HEK293T (cell line): ENCODE measurements around the gene PES1.

Experiments used
- ARNT ChIP-seq: fragments of 450-650 bp; IDR thresholded peaks from 2 replicates; pipeline ENCODE4 v1.6.1; 2017; ENCODE audit warnings: mild to moderate bottlenecking
- BHLHE40 ChIP-seq: fragments of 450-650 bp; IDR thresholded peaks from 2 replicates; pipeline ENCODE4 v1.6.1; 2016; ENCODE audit warnings: mild to moderate bottlenecking, moderate library complexity, borderline replicate concordance
- CTBP1 ChIP-seq: fragments of 450-650 bp; IDR thresholded peaks from 2 replicates; pipeline ENCODE4 v1.6.1; 2016; ENCODE audit warnings: borderline replicate concordance
- ELF4 ChIP-seq: fragments of 450-650 bp; IDR thresholded peaks from 2 replicates; pipeline ENCODE4 v1.6.1; 2017; ENCODE audit warnings: antibody characterized with exemption
- FOXA1 ChIP-seq: fragments of 450-650 bp; IDR thresholded peaks from 2 replicates; pipeline ENCODE4 v1.6.1; 2016; ENCODE audit warnings: mild to moderate bottlenecking
- FOXK2 ChIP-seq: fragments of 450-650 bp; IDR thresholded peaks from 2 replicates; pipeline ENCODE4 v1.6.1; 2016; ENCODE audit warnings: mild to moderate bottlenecking
- FOXM1 ChIP-seq: fragments of 450-650 bp; IDR thresholded peaks from 2 replicates; pipeline ENCODE4 v1.6.1; 2017; ENCODE audit warnings: mild to moderate bottlenecking, borderline replicate concordance
- L3MBTL2 ChIP-seq: fragments of 450-650 bp; conservative IDR thresholded peaks from 2 replicates; pipeline ENCODE4 v1.6.1; 2016; ENCODE audit warnings: mild to moderate bottlenecking
- NFRKB ChIP-seq: fragments of 450-650 bp; IDR thresholded peaks from 2 replicates; pipeline ENCODE4 v1.6.1; 2016; ENCODE audit warnings: mild to moderate bottlenecking, moderate library complexity
- PKNOX1 ChIP-seq: fragments of 450-650 bp; IDR thresholded peaks from 2 replicates; pipeline ENCODE4 v1.6.1; 2016
- SP1 ChIP-seq: fragments of 450-650 bp; IDR thresholded peaks from 2 replicates; pipeline ENCODE4 v1.6.1; 2017
- SUZ12 ChIP-seq: fragments of 450-650 bp; IDR thresholded peaks from 2 replicates; pipeline ENCODE4 v1.6.1; 2016; ENCODE audit warnings: mild to moderate bottlenecking
- TARDBP ChIP-seq: fragments of 450-650 bp; IDR thresholded peaks from 2 replicates; pipeline ENCODE4 v1.6.1; 2016
- ZNF384 ChIP-seq: fragments of 450-650 bp; IDR thresholded peaks from 2 replicates; pipeline ENCODE4 v1.6.1; 2016

GRCh38 chr22:30602049-30602448 lies 10.3 kb upstream of the PES1 start:
- no peak for TF ChIP-seq SP1
- TF ChIP-seq BHLHE40 = no peak
- TF ChIP-seq SUZ12 = no peak
- TF ChIP-seq NFRKB = no peak
- no peak for TF ChIP-seq FOXM1
- no peak for TF ChIP-seq ARNT
- no peak for TF ChIP-seq FOXA1
- TF ChIP-seq ELF4 = no peak
- TF ChIP-seq CTBP1 = no peak
- no peak for TF ChIP-seq L3MBTL2
- no peak for TF ChIP-seq ZNF384
- no peak for TF ChIP-seq TARDBP
- no peak for TF ChIP-seq FOXK2
- TF ChIP-seq PKNOX1 = no peak
